Psoas muscle (tissue), 8 donors: Measurements from ENCODE around the gene CEACAM18. TPM values are rescaled to one million over a fixed set of nuclear protein-coding genes. Genes with fewer than 3 reads are reported as not detected.
A peak's percentile ranks its signal among the peaks of the same experiment; 100 is the strongest.
"Not testable (repeated sequence)": the region's sequence is repeated elsewhere in the genome, so short reads cannot be mapped to it uniquely, and the experiment has no call there.

Experiments
- ATAC-seq, 4 donors: fragments of 200-7000 bp; cut with Tn5 transposase; one replicate each; pipeline ENCODE4 v1.9.1; 2020; ENCODE audit warnings: moderate library complexity in 3 of 4, mild to moderate bottlenecking in 2 of 4
- DNase-seq, 2 donors: peaks; one replicate each; pipeline ENCODE4 v3.0.0-alpha.2; 2020
- H3K27ac ChIP-seq: fragments of 200-600 bp; one replicate; pipeline ENCODE4 v1.8.0; 2022
- H3K27me3 ChIP-seq, 3 donors: fragments of 200-600 bp in 1 of 3; one replicate each; pipeline versions ENCODE4 v1.6.1 to v1.8.0; 2013 to 2022; ENCODE audit warnings: low read length in 2 of 3, mild to moderate bottlenecking in 2 of 3, moderate library complexity in 1 of 3; ENCODE audit not compliant: insufficient read depth in 3 of 3
- H3K36me3 ChIP-seq, 2 donors: fragments of 200-600 bp in 1 of 2; one replicate each; pipeline versions ENCODE4 v1.6.1 to v1.8.0; 2013 to 2022; ENCODE audit warnings: low read depth in 1 of 2, mild to moderate bottlenecking in 1 of 2, moderate library complexity in 1 of 2; ENCODE audit not compliant: insufficient read depth in 1 of 2
- H3K4me1 ChIP-seq: fragments of 200-600 bp; one replicate; pipeline ENCODE4 v1.8.0; 2022
- H3K4me3 ChIP-seq: fragments of 200-600 bp; one replicate; pipeline ENCODE4 v1.8.0; 2022; ENCODE audit warnings: mild to moderate bottlenecking
- H3K9me3 ChIP-seq: fragments of 200-600 bp; one replicate; pipeline ENCODE4 v1.8.0; 2022
- WGBS, 3 donors: extraction: QIAGEN DNeasy Blood & Tissue Kit; methylation state at CpG; one replicate each; pipeline versions ENCODE4 v1.1.6 to v1.1.7; 2013; 5-methylcytosine and 5-hydroxymethylcytosine counted together
- intact Hi-C, 2 donors: fragments of 100-400 bp; cut with DNase I; formaldehyde crosslinking; loops; one replicate each; pipeline versions ENCODE4 v1.11.0 to v1.14.2; 2022
- polyA plus RNA-seq, 3 donors: library from polyadenylated mRNA; stranded (reverse); fragments of 200-250 nt; gene quantifications; one replicate each; pipeline ENCODE4 v1.2.3, GENCODE V29; 2013
- total RNA-seq, 4 donors: library from RNA; stranded (reverse); fragmentation: NEBNext Ultra II Directional in 2 of 4; extraction: Animal tissue kit (Norgen Biotek cat#: 25700) in 2 of 4; gene quantifications; one replicate each; pipeline versions ENCODE4 v1.2.1 to v1.2.4, GENCODE V29; 2021 to 2023
- TF ChIP-seq, protein P1 (sequence below): fragments of 200-600 bp; IDR thresholded peaks from one replicate; pipeline ENCODE4 v1.8.0; 2022; ENCODE audit warnings: antibody characterized with exemption
- donor health status: healthy with polysubstance abuse.
- donor health status: DM: no; HTN: no; CAD: no; lungs with moderate emphysema.
- donor health status: Bipolar disorder and iron deficiency.
- donor health status: healthy.
- donor health status: DM: yes; HTN: yes; CAD: no.
- donor health status: DM: no; HTN: no; CAD: no.
- donor health status: DM: no; HTN: no; CAD: no.
- donor health status: DM: yes; HTN: yes; CAD: no.

Gene CEACAM18
- total and polyA plus RNA-seq, 7 donors, result not detected

DNA sequence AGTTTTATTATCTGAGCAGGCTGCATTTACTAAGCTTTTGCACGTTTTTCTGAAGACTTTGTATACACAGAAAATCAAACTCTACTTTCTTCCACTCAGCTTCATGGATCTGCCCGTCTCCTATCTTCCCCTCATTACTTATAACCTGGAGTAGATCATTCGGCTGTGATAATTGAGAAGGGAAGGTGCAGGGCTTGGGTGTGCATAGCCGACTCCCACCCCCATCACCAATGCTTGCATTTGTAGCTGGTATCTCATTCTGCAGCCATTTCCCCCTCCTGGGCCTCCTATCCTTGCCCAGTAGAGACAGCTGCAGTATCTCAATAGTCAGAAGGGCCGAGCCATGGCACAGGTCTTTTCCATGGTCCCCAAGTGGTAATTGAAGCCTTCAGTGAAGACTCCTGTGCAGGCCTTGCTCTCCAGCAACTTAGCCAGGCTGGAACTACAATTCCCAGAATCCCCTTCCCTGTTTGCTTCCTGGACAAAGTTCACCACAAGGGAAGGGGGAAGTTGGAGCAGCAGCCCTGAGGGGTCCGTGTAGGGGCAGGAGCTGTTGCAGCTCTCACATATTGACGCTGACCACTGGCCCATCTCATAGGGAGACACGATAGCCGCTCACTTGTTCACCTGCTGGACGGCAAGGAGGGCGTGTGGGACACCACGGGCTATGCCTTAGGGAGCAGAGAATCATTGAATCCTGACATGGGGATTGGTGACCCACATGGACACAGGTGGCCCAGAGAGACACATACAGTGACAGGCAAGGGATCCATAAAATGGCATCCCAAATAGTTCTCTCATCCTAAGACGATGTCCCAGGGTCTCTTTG lies 18.0 kb upstream of the CEACAM18 start:
- no peaks in the 10 kb centered on the region for H3K9me3 ChIP-seq
- TF ChIP-seq, protein P1, sequence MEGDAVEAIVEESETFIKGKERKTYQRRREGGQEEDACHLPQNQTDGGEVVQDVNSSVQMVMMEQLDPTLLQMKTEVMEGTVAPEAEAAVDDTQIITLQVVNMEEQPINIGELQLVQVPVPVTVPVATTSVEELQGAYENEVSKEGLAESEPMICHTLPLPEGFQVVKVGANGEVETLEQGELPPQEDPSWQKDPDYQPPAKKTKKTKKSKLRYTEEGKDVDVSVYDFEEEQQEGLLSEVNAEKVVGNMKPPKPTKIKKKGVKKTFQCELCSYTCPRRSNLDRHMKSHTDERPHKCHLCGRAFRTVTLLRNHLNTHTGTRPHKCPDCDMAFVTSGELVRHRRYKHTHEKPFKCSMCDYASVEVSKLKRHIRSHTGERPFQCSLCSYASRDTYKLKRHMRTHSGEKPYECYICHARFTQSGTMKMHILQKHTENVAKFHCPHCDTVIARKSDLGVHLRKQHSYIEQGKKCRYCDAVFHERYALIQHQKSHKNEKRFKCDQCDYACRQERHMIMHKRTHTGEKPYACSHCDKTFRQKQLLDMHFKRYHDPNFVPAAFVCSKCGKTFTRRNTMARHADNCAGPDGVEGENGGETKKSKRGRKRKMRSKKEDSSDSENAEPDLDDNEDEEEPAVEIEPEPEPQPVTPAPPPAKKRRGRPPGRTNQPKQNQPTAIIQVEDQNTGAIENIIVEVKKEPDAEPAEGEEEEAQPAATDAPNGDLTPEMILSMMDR, result no peak
- H3K27me3 ChIP-seq, result peaks cover 0 to 12% (median 3%) of the 10 kb centered on the region in 3 donors
- H3K36me3 ChIP-seq, result no peaks in the 10 kb centered on the region
- DNase-seq (no peak), ATAC-seq (no peak)
- 53 to 56% (median 53%) methylated on average over 13 of the region's 13 CpGs for WGBS, 3 donors
- no peaks in the 10 kb centered on the region for H3K4me1 ChIP-seq
- peak overlapping the region; percentile 22 for H3K4me3 ChIP-seq
- no peak overlapping the region for H3K27ac ChIP-seq
- intact Hi-C loops, result no loop called here

DNA sequence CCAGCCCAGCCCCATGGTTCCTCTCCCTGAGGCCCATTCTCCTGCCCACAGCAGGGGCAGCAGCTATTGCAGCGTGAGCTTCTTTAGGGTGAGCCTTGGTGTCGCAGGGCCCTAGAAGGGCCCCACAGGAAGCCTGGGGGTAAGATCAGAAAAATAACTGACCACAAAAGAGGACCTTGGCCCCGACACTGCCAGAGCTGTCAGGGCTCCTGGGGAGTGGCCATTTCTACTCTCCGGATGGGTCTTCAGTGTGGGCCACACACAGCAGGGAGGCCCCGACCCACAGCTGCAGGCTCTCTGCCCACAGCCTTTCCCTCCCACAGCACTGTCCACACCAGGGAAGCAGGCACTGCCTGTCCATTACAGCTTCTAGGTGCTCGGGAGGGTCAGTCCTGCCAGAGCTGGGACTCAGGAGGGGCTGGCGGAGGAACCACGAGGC lies 16.6 kb upstream of the CEACAM18 start:
- Histone ChIP-seq H3K4me3 (no peak overlapping the region), H3K27ac (no peak overlapping the region), H3K27me3 (peaks cover 0 to 15% (median 3%) of the 10 kb centered on the region in 3 donors), H3K9me3 (no peaks in the 10 kb centered on the region), H3K4me1 (no peaks in the 10 kb centered on the region), H3K36me3 (no peaks in the 10 kb centered on the region)
- ATAC-seq, result no peak
- WGBS, 3 donors, result 63 to 65% (median 63%) methylated on average over 8 of the region's 8 CpGs
- no peak for DNase-seq
- intact Hi-C loops, result no loop called here
- TF ChIP-seq, protein P1, result no peak

DNA sequence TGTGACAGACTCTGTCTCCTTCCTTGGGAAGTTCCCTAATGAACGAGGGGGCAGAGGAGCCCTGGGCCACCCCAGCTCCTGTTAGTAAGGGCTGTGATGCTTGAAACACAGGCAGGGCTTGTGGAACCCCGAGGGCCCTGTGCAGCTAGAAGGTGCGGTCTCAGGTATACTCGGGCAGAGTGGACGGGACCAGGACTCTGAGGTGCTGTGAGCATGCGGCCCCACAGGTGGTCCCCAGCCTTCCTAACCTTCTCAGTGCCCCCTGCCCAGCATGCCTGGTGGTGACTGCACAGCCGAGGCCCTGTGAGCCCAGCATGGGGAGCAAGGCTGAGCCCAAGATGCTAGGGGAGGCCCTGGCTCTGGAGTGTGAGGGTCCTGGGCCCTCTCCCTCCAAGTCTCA lies 16.1 kb upstream of the CEACAM18 start:
- H3K27me3 ChIP-seq, result peaks cover 0 to 15% (median 3%) of the 10 kb centered on the region in 3 donors
- intact Hi-C loops, result no loop called here
- no peak overlapping the region for H3K4me3 ChIP-seq
- no peaks in the 10 kb centered on the region for H3K4me1 ChIP-seq
- TF ChIP-seq, protein P1, result no peak
- H3K36me3 ChIP-seq, result no peaks in the 10 kb centered on the region
- H3K9me3 ChIP-seq, result no peaks in the 10 kb centered on the region
- no peak for DNase-seq
- 75 to 83% (median 79%) methylated on average over 5 to 7 of the region's 7 CpGs for WGBS, 3 donors
- H3K27ac ChIP-seq, result no peak overlapping the region
- ATAC-seq, result no peak

DNA sequence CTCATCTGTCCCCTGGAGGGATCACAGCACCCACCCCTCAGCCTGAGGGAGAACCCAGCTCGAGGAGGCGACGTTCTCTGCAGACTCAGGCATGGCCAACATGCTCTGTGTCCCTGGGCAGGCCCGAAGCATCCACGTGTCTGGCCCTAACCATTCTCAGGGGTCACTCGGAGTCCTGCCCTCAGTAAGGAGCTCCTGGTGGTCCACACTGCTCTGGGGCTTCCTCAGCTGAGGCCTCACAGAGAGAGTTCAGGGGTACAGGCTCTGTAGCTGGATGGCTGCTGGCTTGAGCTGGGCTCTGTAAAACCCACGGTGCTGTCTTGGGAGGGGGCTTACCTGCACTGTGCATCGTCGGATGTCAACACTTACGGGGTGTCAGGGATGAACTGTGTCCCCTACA lies 15.7 kb upstream of the CEACAM18 start:
- intact Hi-C loops, result no loop called here
- no peaks in the 10 kb centered on the region for H3K4me1 ChIP-seq
- H3K4me3 ChIP-seq, result no peak overlapping the region
- no peaks in the 10 kb centered on the region for H3K36me3 ChIP-seq
- TF ChIP-seq, protein P1, result no peak
- H3K9me3 ChIP-seq, result no peaks in the 10 kb centered on the region
- DNase-seq, result no peak
- ATAC-seq, result no peak
- peaks cover 0 to 15% (median 3%) of the 10 kb centered on the region in 3 donors for H3K27me3 ChIP-seq
- no peak overlapping the region for H3K27ac ChIP-seq
- WGBS, 3 donors, result 74 to 81% (median 76%) methylated on average over 10 of the region's 10 CpGs

DNA sequence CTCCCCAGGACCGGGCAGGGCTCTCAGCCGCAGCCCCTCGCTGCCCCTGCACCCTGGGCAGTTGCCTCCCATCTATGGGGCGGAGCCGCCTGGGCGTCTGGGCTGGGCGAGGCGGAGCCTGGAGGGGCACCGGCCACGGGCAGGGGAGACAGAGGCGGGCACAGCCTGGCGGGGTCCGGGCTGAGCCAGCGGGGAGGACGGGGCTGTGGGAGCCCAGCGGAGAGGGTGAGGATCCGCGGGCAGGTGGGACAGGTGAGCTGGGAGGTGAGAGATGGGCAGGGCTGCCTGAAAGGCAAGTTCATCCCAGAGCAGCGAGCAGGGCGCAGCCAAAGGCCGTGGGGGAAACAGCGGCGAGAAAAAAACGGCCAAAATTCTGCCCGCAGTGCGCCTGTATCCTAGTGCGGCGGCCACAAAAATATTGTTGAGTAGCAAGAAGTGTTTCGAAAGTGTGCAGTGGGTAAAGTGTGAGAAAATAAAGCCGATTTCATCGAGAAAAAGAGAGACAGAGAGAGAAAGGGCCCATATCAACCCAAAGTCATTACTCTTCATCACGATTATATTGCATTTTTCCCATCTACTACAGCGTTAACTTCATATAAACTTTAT lies 14.3 kb upstream of the CEACAM18 start:
- H3K36me3 ChIP-seq, ATAC-seq, DNase-seq, intact Hi-C loops, H3K4me3 ChIP-seq, H3K9me3 ChIP-seq, H3K4me1 ChIP-seq, H3K27ac ChIP-seq: not testable (repeated sequence)
- peaks cover 0 to 15% (median 3%) of the 10 kb centered on the region in 3 donors for H3K27me3 ChIP-seq
- 22 to 34% (median 33%) methylated on average over 10 to 14 of the region's 33 CpGs for WGBS, 3 donors
